K562 (cell line): ENCODE measurements around the gene CENPP. TPM values are rescaled to one million over a fixed set of nuclear protein-coding genes. Genes with fewer than 3 reads are reported as not detected.

Experiments used
- CREB3L1 ChIP-seq: fragments of 450-650 bp; IDR thresholded peaks from 2 replicates; pipeline ENCODE4 v1.6.1; 2014; ENCODE audit warnings: low read depth, mild to moderate bottlenecking, moderate library complexity, borderline replicate concordance
- CSDE1 ChIP-seq, 2 experiments: fragments of 450-650 bp; IDR thresholded peaks; 2 replicates each; pipeline ENCODE4 v1.6.1; 2016; ENCODE audit warnings: mild to moderate bottlenecking in 1 of 2
- E2F6 ChIP-seq, 2 experiments: IDR thresholded peaks; 2 replicates each; pipeline ENCODE4 v1.6.1; 2011; ENCODE audit warnings: borderline replicate concordance in 1 of 2, control low read depth in 1 of 2, low read depth in 1 of 2, low read length in 1 of 2, mild to moderate bottlenecking in 1 of 2, mixed read lengths in 1 of 2, moderate library complexity in 1 of 2; ENCODE audit not compliant: insufficient read depth in 1 of 2, insufficient read length in 1 of 2, poor library complexity in 1 of 2, severe bottlenecking in 1 of 2; ENCODE audit errors: extremely low read depth in 1 of 2
- ELF1 ChIP-seq: fragments of 200-800 bp; sonication (Bioruptor generic); IDR thresholded peaks from 2 replicates; pipeline ENCODE4 v1.6.1; 2016; ENCODE audit warnings: missing genetic modification characterization, missing compliant biosample characterization
- ETV5 ChIP-seq: sonication (generic); formaldehyde crosslinking; IDR thresholded peaks from 2 replicates; pipeline ENCODE4 v1.4.0; 2020; ENCODE audit warnings: low read depth, mild to moderate bottlenecking, missing genetic modification reagents
- GABPB1 ChIP-seq: sonication (generic); formaldehyde crosslinking; IDR thresholded peaks from 2 replicates; pipeline ENCODE4 v1.8.0; 2022; ENCODE audit warnings: mild to moderate bottlenecking, missing genetic modification reagents
- KLF1 ChIP-seq: fragments of 450-650 bp; IDR thresholded peaks from 2 replicates; pipeline ENCODE4 v1.6.1; 2016; ENCODE audit warnings: missing genetic modification characterization, missing compliant biosample characterization
- PHB ChIP-seq: fragments of 250-450 bp; sonication (Bioruptor Pico); IDR thresholded peaks from 2 replicates; pipeline ENCODE4 v1.5.0; 2021
- PHF21A ChIP-seq: fragments of 450-650 bp; IDR thresholded peaks from 2 replicates; pipeline ENCODE4 v1.6.1; 2017; ENCODE audit warnings: low read depth, borderline replicate concordance
- POLR2B ChIP-seq: fragments of 450-650 bp; IDR thresholded peaks from 2 replicates; pipeline ENCODE4 v1.6.1; 2018; ENCODE audit warnings: low read depth; ENCODE audit not compliant: partially characterized antibody
- RAD21 ChIP-seq, 2 experiments: fragments of 250-450 bp in 1 of 2; fragments of 450-650 bp in 1 of 2; sonication (Bioruptor Pico) in 1 of 2; formaldehyde crosslinking in 1 of 2; IDR thresholded peaks in 1 of 2; conservative IDR thresholded peaks in 1 of 2; 2 replicates each; pipeline versions ENCODE4 v1.4.0 to v1.8.0; 2020 to 2022; ENCODE audit warnings: mild to moderate bottlenecking in 2 of 2, moderate library complexity in 1 of 2
- RNF219 ChIP-seq: fragments of 250-450 bp; sonication (Bioruptor Pico); IDR thresholded peaks from 2 replicates; pipeline ENCODE4 v1.5.0; 2022; ENCODE audit warnings: mild to moderate bottlenecking
- SIN3B ChIP-seq: fragments of 450-650 bp; IDR thresholded peaks from 2 replicates; pipeline ENCODE4 v1.6.1; 2017; ENCODE audit warnings: low read depth, mild to moderate bottlenecking, moderate library complexity
- TAF9B ChIP-seq: fragments of 450-650 bp; IDR thresholded peaks from 2 replicates; pipeline ENCODE4 v1.6.1; 2018; ENCODE audit warnings: mild to moderate bottlenecking; ENCODE audit not compliant: partially characterized antibody
- THRB ChIP-seq: fragments of 450-650 bp; formaldehyde crosslinking; conservative IDR thresholded peaks from 2 replicates; pipeline ENCODE4 v1.4.0; 2022; ENCODE audit warnings: mild to moderate bottlenecking, missing genetic modification characterization
- ZNF316 ChIP-seq: fragments of 450-650 bp; IDR thresholded peaks from 2 replicates; pipeline ENCODE4 v1.6.1; 2016
- polyA plus RNA-seq, 8 experiments: library from polyadenylated mRNA; depleted of rRNA in 4 of 8; stranded (reverse) in 5 of 8; unstranded in 3 of 8; fragments of >200 nt; fragmentation: Nextera tagmentation in 2 of 8; fragmentation: Illumina TruSeq in 1 of 8; extraction: Ambion mirVana in 2 of 8; extraction: Trizol in 1 of 8; gene quantifications; 2 replicates each; pipeline versions ENCODE4 v1.2.1 to v1.2.3, GENCODE V29; 2011 to 2014; ENCODE audit warnings: inconsistent platforms in 1 of 8, missing spikeins in 1 of 8
- total RNA-seq, 7 experiments: library from RNA; depleted of rRNA in 6 of 7; stranded (reverse); fragments of >200 nt in 6 of 7; fragmentation: Illumina TruSeq in 2 of 7; extraction: Trizol in 2 of 7; gene quantifications; 2 replicates each; pipeline versions ENCODE4 v1.2.1 to v1.2.3, GENCODE V29; 2011 to 2021; ENCODE audit warnings: low replicate concordance in 1 of 7
- TF ChIP-seq, protein P1 (sequence below), 3 experiments: IDR thresholded peaks in 2 of 3; conservative IDR thresholded peaks in 1 of 3; 2 replicates each; pipeline ENCODE4 v1.5.1; 2011 to 2012; ENCODE audit warnings: low read length in 3 of 3, mild to moderate bottlenecking in 3 of 3, control low read depth in 2 of 3, improper control_type of control experiment in 1 of 3, inconsistent platforms in 1 of 3, low read depth in 1 of 3, mixed read lengths in 1 of 3, moderate library complexity in 1 of 3; ENCODE audit not compliant: insufficient read depth in 2 of 3
- TF ChIP-seq, protein P2 (sequence below): sonication (generic); formaldehyde crosslinking; IDR thresholded peaks from 2 replicates; pipeline ENCODE4 v1.8.0; 2022; ENCODE audit warnings: missing genetic modification reagents, mild to moderate bottlenecking, moderate library complexity, borderline replicate concordance

The CENPP gene
- total and polyA plus RNA-seq, 9 of the 15 experiments (the other 6 are each of a cell fraction or from before 2014, with no cell fraction given) = 8.0 to 28.5 (median 17.9) TPM

DNA sequence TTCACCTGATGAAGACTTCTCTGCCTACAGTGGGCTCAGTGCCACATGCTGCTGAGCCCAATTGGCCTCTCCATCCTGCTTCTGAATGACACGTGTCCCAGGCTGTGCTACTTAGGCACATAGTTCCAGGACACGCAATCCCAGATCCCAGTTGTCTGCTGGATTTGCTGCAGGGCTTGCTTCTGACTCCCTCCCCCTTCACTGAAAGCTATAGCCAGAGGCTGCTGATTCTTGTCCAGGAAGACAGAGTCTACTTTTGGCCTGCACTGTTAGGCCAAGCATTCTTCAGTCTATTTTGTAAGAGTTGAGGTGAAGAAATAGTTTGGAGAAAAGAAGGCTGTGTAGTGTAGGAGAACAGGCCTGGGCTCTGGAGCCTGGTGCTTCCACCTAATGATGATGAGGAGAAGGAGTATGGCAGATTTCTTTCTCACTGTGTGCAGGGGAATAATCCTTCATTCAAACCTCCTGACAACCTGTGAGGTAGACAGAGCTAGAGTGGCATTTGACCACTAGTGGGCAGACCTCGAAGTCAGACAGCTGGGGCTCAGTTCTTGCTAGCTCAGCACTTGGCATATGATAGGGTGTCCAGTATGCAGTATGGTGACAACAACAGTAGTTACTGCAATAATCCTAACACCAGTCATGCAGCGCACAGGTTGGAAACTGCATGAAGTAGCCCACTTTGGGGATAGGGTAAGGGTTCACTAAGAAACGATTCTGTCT is 176.1 kb downstream of the CENPP start (continued):
- TF ChIP-seq THRB (CRISPR knock-in tag) (no peak), ELF1 (no peak), TAF9B (no peak), PHB (no peak), CREB3L1 (no peak), E2F6 (IDR thresholded peaks at IDR 0.05; ENCODE audit: borderline replicate concordance in 1 of 2, extremely low read depth in 1 of 2, insufficient read depth in 1 of 2, insufficient read length in 1 of 2, low read depth in 1 of 2, low read length in 1 of 2, poor library complexity in 1 of 2, severe bottlenecking in 1 of 2) (no peak), PHF21A (no peak), RAD21 (CRISPR knock-in tag; conservative IDR thresholded peaks at IDR 0.05 in 1 of 2, IDR thresholded peaks at IDR 0.05 in 1 of 2) (peak in 1 of 2 experiments; percentile 52; a peak in 2 of 4 replicates), ZNF316 (peak; percentile 93), POLR2B (no peak), KLF1 (tag) (no peak), SIN3B (no peak), ETV5 (no peak), CSDE1 (IDR thresholded peaks at IDR 0.05) (no peak), GABPB1 (CRISPR knock-in tag) (no peak), RNF219 (no peak)
- TF ChIP-seq, protein P1, sequence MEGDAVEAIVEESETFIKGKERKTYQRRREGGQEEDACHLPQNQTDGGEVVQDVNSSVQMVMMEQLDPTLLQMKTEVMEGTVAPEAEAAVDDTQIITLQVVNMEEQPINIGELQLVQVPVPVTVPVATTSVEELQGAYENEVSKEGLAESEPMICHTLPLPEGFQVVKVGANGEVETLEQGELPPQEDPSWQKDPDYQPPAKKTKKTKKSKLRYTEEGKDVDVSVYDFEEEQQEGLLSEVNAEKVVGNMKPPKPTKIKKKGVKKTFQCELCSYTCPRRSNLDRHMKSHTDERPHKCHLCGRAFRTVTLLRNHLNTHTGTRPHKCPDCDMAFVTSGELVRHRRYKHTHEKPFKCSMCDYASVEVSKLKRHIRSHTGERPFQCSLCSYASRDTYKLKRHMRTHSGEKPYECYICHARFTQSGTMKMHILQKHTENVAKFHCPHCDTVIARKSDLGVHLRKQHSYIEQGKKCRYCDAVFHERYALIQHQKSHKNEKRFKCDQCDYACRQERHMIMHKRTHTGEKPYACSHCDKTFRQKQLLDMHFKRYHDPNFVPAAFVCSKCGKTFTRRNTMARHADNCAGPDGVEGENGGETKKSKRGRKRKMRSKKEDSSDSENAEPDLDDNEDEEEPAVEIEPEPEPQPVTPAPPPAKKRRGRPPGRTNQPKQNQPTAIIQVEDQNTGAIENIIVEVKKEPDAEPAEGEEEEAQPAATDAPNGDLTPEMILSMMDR (IDR thresholded peaks at IDR 0.05 in 2 of 3, conservative IDR thresholded peaks at IDR 0.05 in 1 of 3; ENCODE audit: insufficient read depth in 2 of 3, low read depth in 1 of 3, low read length in 3 of 3) = peak; percentile 60 to 69 (median 67)
- TF ChIP-seq, protein P2, sequence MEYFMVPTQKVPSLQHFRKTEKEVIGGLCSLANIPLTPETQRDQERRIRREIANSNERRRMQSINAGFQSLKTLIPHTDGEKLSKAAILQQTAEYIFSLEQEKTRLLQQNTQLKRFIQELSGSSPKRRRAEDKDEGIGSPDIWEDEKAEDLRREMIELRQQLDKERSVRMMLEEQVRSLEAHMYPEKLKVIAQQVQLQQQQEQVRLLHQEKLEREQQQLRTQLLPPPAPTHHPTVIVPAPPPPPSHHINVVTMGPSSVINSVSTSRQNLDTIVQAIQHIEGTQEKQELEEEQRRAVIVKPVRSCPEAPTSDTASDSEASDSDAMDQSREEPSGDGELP = peak; percentile 39; the same call in 1 of the 2 replicates
